SK-N-SH (cell line): ENCODE data around the gene UBTF. TPM values are rescaled to one million over a fixed set of nuclear protein-coding genes. Genes with fewer than 3 reads are reported as not detected.

Source experiments
- CTCF ChIA-PET: fragments of 300-600, 350-600 bp; formaldehyde crosslinking; extraction: SDS; loops from one replicate; lab custom pipeline; 2021; lab: Yijun Ruan, JAX
- POLR2A ChIA-PET: fragments of 350-600 bp; sonication (Branson Sonifier 250); formaldehyde crosslinking; extraction: SDS; loops from one replicate; lab custom pipeline; 2020; ENCODE audit warnings: antibody characterized with exemption, inconsistent platforms; lab: Yijun Ruan, JAX
- DNase-seq: peaks from one replicate; pipeline ENCODE4 v3.0.0; 2012
- H2AFZ ChIP-seq: fragments of 200-600 bp; sonication (generic); 2 replicates; pipeline ENCODE4 v1.8.1; 2016; ENCODE audit warnings: antibody characterized with exemption, mild to moderate bottlenecking, low read depth
- H3F3A ChIP-seq: fragments of 200-600 bp; sonication (generic); replicated peaks from 2 replicates; pipeline ENCODE3; 2016; ENCODE audit warnings: antibody characterized with exemption, mild to moderate bottlenecking; ENCODE audit not compliant: insufficient read depth
- H3K27ac ChIP-seq, 2 experiments: fragments of 200-500 bp in 1 of 2; fragments of 200-600 bp in 1 of 2; sonication (Bioruptor generic) in 1 of 2; sonication (generic), shearing (Covaris generic) in 1 of 2; 2 replicates each; pipeline versions ENCODE4 v1.5.1 to v1.6.1; 2014 to 2016; ENCODE audit warnings: low read depth in 2 of 2, inconsistent platforms in 1 of 2, low read length in 1 of 2, mild to moderate bottlenecking in 1 of 2, mixed read lengths in 1 of 2
- H3K27me3 ChIP-seq: fragments of 200-600 bp; sonication (generic), shearing (Covaris generic); 2 replicates; pipeline ENCODE4 v1.6.1; 2016; ENCODE audit warnings: mixed run types; ENCODE audit not compliant: insufficient read depth
- H3K36me3 ChIP-seq, 2 experiments: fragments of 200-500 bp in 1 of 2; fragments of 200-600 bp in 1 of 2; sonication (Bioruptor generic) in 1 of 2; sonication (generic) in 1 of 2; replicated peaks in 1 of 2; 2 replicates each; pipeline versions ENCODE3 to v1.5.1; 2014 to 2016; ENCODE audit warnings: low read length in 1 of 2, mild to moderate bottlenecking in 1 of 2; ENCODE audit not compliant: insufficient read depth in 2 of 2, control insufficient read depth in 1 of 2
- H3K4me1 ChIP-seq, 2 experiments: fragments of 200-500 bp in 1 of 2; fragments of 200-600 bp in 1 of 2; sonication (Bioruptor generic) in 1 of 2; sonication (generic), shearing (Covaris generic) in 1 of 2; 2 replicates each; pipeline versions ENCODE4 v1.5.1 to v1.6.1; 2014 to 2016; ENCODE audit warnings: low read depth in 1 of 2, low read length in 1 of 2, mixed run types in 1 of 2; ENCODE audit not compliant: insufficient read depth in 2 of 2, control insufficient read depth in 1 of 2
- H3K4me2 ChIP-seq: fragments of 200-600 bp; sonication (generic), shearing (Covaris generic); 2 replicates; pipeline ENCODE4 v1.6.1; 2017; ENCODE audit warnings: mixed run types
- H3K4me3 ChIP-seq, 2 experiments: fragments of 200-500 bp in 1 of 2; fragments of 200-600 bp in 1 of 2; sonication (Bioruptor generic) in 1 of 2; sonication (generic), shearing (Covaris generic) in 1 of 2; 2 replicates each; pipeline versions ENCODE4 v1.5.1 to v1.8.1; 2014 to 2016; ENCODE audit warnings: low read depth in 2 of 2, inconsistent platforms in 1 of 2, low read length in 1 of 2, mild to moderate bottlenecking in 1 of 2, mixed read lengths in 1 of 2, moderate library complexity in 1 of 2
- H3K79me2 ChIP-seq: fragments of 200-600 bp; sonication (generic); 2 replicates; pipeline ENCODE4 v1.8.1; 2017; ENCODE audit warnings: mild to moderate bottlenecking; ENCODE audit not compliant: insufficient read depth
- H3K9ac ChIP-seq: fragments of 200-600 bp; sonication (generic); 2 replicates; pipeline ENCODE4 v1.6.1; 2017; ENCODE audit warnings: mixed run types
- H3K9me2 ChIP-seq: fragments of 200-600 bp; sonication (generic); 2 replicates; pipeline ENCODE4 v1.6.1; 2017; ENCODE audit warnings: mixed run types
- H3K9me3 ChIP-seq: fragments of 200-600 bp; sonication (generic); 2 replicates; pipeline ENCODE4 v1.6.1; 2017; ENCODE audit warnings: mixed run types, mild to moderate bottlenecking, moderate library complexity
- H4K20me1 ChIP-seq: fragments of 200-600 bp; sonication (generic); 2 replicates; pipeline ENCODE4 v1.6.1; 2017; ENCODE audit warnings: mild to moderate bottlenecking, mixed run types; ENCODE audit not compliant: insufficient read depth
- FOXJ3 ChIP-seq: sonication (generic); formaldehyde crosslinking; IDR thresholded peaks from 2 replicates; pipeline ENCODE4 v1.5.1; 2020; ENCODE audit warnings: mild to moderate bottlenecking, missing genetic modification reagents
- FOXM1 ChIP-seq: IDR thresholded peaks from 2 replicates; pipeline ENCODE4 v1.4.0; 2012; ENCODE audit warnings: low read depth, mild to moderate bottlenecking
- GABPA ChIP-seq: IDR thresholded peaks from 2 replicates; pipeline ENCODE4 v1.4.0; 2012; ENCODE audit warnings: low read depth, mild to moderate bottlenecking
- GATA2 ChIP-seq: sonication (generic); formaldehyde crosslinking; IDR thresholded peaks from 2 replicates; pipeline ENCODE4 v1.5.0; 2020; ENCODE audit warnings: mild to moderate bottlenecking, missing genetic modification reagents
- JUND ChIP-seq: IDR thresholded peaks from 2 replicates; pipeline ENCODE4 v1.4.0; 2012
- MXI1 ChIP-seq: IDR thresholded peaks from 2 replicates; pipeline ENCODE4 v1.6.1; 2012; ENCODE audit warnings: mild to moderate bottlenecking, low read depth, low read length, improper control_type of control experiment
- NFIC ChIP-seq: IDR thresholded peaks from 2 replicates; pipeline ENCODE4 v1.4.0; 2012; ENCODE audit warnings: borderline replicate concordance
- RAD21 ChIP-seq: IDR thresholded peaks from 2 replicates; pipeline ENCODE4 v1.6.1; 2012; ENCODE audit warnings: mild to moderate bottlenecking, low read length
- SIN3A ChIP-seq: IDR thresholded peaks from 2 replicates; pipeline ENCODE4 v1.6.1; 2012; ENCODE audit warnings: low read depth, mild to moderate bottlenecking, low read length, moderate library complexity, borderline replicate concordance
- SMC3 ChIP-seq: IDR thresholded peaks from 2 replicates; pipeline ENCODE4 v1.6.1; 2012; ENCODE audit warnings: low read depth, low read length, improper control_type of control experiment
- YY1 ChIP-seq: IDR thresholded peaks from 2 replicates; pipeline ENCODE4 v1.4.0; 2012; ENCODE audit warnings: low read depth, mild to moderate bottlenecking
- WGBS: methylation state at CpG from one replicate; pipeline ENCODE4 v1.1.6; 2017; ENCODE audit warnings: low lambda C conversion rate; 5-methylcytosine and 5-hydroxymethylcytosine counted together
- polyA plus RNA-seq, 3 experiments: library from polyadenylated mRNA; depleted of rRNA; stranded (reverse); fragments of >200 nt; gene quantifications; 2 replicates each; pipeline ENCODE4 v1.2.3, GENCODE V29; 2012
- TF ChIP-seq, protein P1 (sequence below): IDR thresholded peaks from 2 replicates; pipeline ENCODE4 v1.4.0; 2012; ENCODE audit warnings: low read depth, borderline replicate concordance
- TF ChIP-seq, protein P2 (sequence below): IDR thresholded peaks from 2 replicates; pipeline ENCODE4 v1.4.0; 2012; ENCODE audit warnings: low read depth
- TF ChIP-seq, protein P3 (sequence below): fragments of 150-350 bp; IDR thresholded peaks from 2 replicates; pipeline ENCODE4 v1.6.1; 2017; ENCODE audit warnings: antibody characterized with exemption, low read length, low read depth, borderline replicate concordance
- TF ChIP-seq, protein P4 (sequence below): fragments of 200-600 bp; sonication (generic); IDR thresholded peaks from 2 replicates; pipeline ENCODE4 v1.6.1; 2017; ENCODE audit warnings: antibody characterized with exemption, mild to moderate bottlenecking, moderate library complexity
- TF ChIP-seq, protein P5 (sequence below): IDR thresholded peaks from 2 replicates; pipeline ENCODE4 v1.4.0; 2012; ENCODE audit warnings: low read depth, borderline replicate concordance

The UBTF gene
- polyA plus RNA-seq, 1 of the 3 experiments (the other 2 are of a cell fraction): 37.2 TPM

DNA sequence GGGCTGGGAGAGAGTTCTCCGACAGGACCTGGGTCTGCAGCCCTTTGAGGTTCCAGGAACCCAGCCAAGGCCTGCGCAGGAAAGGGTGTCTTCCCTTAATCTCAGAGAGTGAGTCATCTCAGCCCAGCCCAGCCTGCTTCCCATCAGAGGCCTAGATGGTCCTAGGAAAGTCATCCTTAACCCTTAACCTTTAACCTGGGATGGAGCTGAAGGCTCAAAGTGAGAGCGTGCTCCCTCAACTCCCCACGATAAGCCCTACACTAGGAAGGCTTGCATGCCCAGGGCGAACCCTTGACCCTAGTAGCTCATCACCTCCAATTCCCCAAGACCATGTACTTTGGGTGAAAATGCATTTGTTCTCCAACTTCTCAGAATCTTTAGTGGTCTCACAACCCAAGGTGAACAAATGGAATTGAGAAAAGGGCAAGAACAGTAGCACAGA lies 15.0 kb downstream of the UBTF start (continued):
- TF ChIP-seq SIN3A (no peak), GABPA (no peak), GATA2 (CRISPR knock-in tag) (no peak), MXI1 (no peak), RAD21 (no peak), YY1 (no peak), JUND (peak; percentile 53; the same call in 1 of the 2 replicates)
- TF ChIP-seq, protein P1, sequence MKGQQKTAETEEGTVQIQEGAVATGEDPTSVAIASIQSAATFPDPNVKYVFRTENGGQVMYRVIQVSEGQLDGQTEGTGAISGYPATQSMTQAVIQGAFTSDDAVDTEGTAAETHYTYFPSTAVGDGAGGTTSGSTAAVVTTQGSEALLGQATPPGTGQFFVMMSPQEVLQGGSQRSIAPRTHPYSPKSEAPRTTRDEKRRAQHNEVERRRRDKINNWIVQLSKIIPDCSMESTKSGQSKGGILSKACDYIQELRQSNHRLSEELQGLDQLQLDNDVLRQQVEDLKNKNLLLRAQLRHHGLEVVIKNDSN: no peak
- TF ChIP-seq, protein P2, sequence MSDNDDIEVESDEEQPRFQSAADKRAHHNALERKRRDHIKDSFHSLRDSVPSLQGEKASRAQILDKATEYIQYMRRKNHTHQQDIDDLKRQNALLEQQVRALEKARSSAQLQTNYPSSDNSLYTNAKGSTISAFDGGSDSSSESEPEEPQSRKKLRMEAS: no peak
- TF ChIP-seq, protein P3, sequence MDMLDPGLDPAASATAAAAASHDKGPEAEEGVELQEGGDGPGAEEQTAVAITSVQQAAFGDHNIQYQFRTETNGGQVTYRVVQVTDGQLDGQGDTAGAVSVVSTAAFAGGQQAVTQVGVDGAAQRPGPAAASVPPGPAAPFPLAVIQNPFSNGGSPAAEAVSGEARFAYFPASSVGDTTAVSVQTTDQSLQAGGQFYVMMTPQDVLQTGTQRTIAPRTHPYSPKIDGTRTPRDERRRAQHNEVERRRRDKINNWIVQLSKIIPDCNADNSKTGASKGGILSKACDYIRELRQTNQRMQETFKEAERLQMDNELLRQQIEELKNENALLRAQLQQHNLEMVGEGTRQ: no peak
- TF ChIP-seq, protein P4, sequence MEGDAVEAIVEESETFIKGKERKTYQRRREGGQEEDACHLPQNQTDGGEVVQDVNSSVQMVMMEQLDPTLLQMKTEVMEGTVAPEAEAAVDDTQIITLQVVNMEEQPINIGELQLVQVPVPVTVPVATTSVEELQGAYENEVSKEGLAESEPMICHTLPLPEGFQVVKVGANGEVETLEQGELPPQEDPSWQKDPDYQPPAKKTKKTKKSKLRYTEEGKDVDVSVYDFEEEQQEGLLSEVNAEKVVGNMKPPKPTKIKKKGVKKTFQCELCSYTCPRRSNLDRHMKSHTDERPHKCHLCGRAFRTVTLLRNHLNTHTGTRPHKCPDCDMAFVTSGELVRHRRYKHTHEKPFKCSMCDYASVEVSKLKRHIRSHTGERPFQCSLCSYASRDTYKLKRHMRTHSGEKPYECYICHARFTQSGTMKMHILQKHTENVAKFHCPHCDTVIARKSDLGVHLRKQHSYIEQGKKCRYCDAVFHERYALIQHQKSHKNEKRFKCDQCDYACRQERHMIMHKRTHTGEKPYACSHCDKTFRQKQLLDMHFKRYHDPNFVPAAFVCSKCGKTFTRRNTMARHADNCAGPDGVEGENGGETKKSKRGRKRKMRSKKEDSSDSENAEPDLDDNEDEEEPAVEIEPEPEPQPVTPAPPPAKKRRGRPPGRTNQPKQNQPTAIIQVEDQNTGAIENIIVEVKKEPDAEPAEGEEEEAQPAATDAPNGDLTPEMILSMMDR: no peak

DNA sequence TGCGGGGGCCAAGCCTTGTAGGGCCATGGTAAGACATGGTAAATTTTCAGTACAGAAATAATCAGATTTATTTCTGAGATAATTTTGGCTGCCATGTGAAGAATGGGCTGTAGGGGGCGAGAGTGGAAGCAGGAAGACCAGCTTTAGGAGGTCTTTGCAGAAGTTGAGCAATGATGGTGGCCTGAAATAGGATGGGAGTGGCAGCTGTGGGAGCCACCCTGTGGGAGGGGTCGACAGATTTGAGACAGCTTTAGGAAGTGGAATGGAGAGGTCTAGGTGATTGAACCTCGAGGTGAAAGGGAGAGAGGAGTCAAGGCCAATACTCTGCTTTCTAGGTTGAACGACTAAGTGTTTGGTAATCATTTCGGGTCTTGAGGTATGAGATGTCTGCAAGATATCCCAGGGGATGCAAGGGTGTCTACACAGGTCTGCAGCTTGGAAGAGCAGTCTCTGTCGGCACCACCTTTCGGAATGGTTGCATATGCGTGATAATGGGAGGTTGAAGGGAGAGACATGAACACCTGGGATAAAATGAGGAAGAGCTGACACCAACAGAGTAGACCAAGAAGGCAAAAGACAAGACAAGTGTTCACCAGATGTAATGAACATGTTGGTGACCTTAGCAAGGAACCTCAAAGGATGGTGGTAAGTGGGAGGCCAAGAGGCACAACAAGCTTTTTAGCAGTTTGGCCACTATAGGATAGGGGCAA lies 15.6 kb downstream of the UBTF start:
- Histone ChIP-seq H3K9me2 (no peaks in the 10 kb centered on the region), H3K9ac (no peak overlapping the region), H3K36me3 (peaks cover 12 to 21% of the 10 kb centered on the region in 2 experiments), H3K4me3 (no peak overlapping the region; a peak in 1 of 4 replicates), H3K4me1 (peaks cover 12% of the 10 kb centered on the region in 2 experiments), H2AFZ (no peak overlapping the region), H3K79me2 (peaks cover 2% of the 10 kb centered on the region), H3K27me3 (no peaks in the 10 kb centered on the region), H3K9me3 (no peaks in the 10 kb centered on the region), H3K27ac (peak overlapping the region; percentile 10 to 35; a peak in 2 of 4 replicates), H4K20me1 (no peaks in the 10 kb centered on the region; the same call in 1 of the 2 replicates), H3F3A (peaks cover 42% of the 10 kb centered on the region)
- POLR2A ChIA-PET: interaction anchor here (1.0 to 2.6 kb wide), 3 partner anchors 14 to 18 kb away, joined by 3 to 9 read pairs (median 4); no protein-coding TSS in a partner anchor
- CTCF ChIA-PET: interaction anchor here (0.6 to 6.6 kb wide), 17 partner anchors 8 to 168 kb away, joined by 3 to 61 read pairs (median 4); partner anchors contain the start of genes GRN, TMUB2 and UBTF
- DNase-seq: peak; percentile 76
- 59% methylated on average over 9 of the region's 9 CpGs for WGBS
- TF ChIP-seq FOXJ3 (CRISPR knock-in tag): no peak
- no peak for TF ChIP-seq NFIC
- TF ChIP-seq FOXM1: no peak
- no peak for TF ChIP-seq GABPA
- TF ChIP-seq RAD21: peak; percentile 63
- TF ChIP-seq GATA2 (CRISPR knock-in tag): peak; percentile 12; the same call in 1 of the 2 replicates
- TF ChIP-seq YY1: no peak
- TF ChIP-seq, protein P5, sequence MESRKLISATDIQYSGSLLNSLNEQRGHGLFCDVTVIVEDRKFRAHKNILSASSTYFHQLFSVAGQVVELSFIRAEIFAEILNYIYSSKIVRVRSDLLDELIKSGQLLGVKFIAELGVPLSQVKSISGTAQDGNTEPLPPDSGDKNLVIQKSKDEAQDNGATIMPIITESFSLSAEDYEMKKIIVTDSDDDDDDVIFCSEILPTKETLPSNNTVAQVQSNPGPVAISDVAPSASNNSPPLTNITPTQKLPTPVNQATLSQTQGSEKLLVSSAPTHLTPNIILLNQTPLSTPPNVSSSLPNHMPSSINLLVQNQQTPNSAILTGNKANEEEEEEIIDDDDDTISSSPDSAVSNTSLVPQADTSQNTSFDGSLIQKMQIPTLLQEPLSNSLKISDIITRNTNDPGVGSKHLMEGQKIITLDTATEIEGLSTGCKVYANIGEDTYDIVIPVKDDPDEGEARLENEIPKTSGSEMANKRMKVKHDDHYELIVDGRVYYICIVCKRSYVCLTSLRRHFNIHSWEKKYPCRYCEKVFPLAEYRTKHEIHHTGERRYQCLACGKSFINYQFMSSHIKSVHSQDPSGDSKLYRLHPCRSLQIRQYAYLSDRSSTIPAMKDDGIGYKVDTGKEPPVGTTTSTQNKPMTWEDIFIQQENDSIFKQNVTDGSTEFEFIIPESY: no peak
- no peak for TF ChIP-seq MXI1
- TF ChIP-seq, protein P4: peak; percentile 78
- TF ChIP-seq SMC3: peak; percentile 41
- TF ChIP-seq, all 33 proteins: peak for 4
- peak overlapping the region; percentile 4; the same call in 1 of the 2 replicates for H3K4me2 ChIP-seq
